Limb (tissue), 2 donors: Measurements from ENCODE around the gene PAQR4.

Experiments used
- DNase-seq, 2 donors: peaks; one replicate each; pipeline ENCODE4 v3.0.0-alpha.2; 2016; ENCODE audit errors: extremely low spot score in 2 of 2

The PAQR4 gene

DNA sequence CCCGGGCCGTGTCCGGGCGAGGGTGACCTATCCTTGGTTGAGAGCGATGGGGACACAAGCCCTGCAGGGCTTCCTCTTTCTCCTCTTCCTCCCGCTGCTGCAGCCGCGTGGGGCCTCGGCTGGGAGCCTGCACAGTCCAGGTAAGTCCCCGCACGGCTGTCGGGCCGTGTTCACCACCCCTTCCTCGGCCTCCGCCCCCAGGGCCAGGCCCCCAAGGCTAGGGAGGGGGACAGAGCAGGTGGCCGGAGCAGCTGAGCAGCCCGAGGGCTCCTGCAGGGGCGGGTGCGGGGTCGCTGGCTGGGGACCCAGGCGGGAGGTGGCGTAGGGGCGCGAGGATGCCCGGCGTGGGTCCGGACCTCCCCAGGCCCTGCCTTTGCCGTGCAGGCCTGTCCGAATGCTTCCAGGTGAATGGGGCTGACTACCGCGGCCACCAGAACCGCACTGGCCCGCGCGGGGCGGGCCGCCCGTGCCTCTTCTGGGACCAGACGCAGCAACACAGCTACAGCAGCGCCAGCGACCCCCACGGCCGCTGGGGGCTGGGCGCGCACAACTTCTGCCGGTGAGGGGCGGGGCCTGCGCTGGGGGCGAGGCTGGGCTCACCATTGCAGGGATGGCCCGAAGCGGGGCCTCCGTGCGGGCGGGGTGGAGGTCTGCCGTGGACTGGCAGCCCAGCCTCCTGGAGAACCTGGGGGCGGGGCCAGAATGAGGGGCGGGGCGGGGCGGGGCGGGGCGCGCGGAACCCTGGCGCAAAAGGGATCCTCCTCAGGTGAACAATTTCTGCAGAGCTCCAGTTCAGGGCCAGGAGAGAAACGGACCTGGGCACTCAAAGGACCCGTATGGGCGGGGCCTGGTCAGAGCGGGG lies 4.4 kb upstream of the PAQR4 start:
- peak in 1 of 2 donors; percentile 81 for DNase-seq

- peak in 1 of 2 donors; percentile 32 for DNase-seq
Measured at GRCh38 chr16:2966043-2966807, 2.9 kb upstream of the PAQR4 start.

GRCh38 chr16:2966808-2967191 lies 2.3 kb upstream of the PAQR4 start:
- DNase-seq: peak in 1 of 2 donors; percentile 48

GRCh38 chr16:2967211-2967631 lies 1.9 kb upstream of the PAQR4 start:
- peak in 1 of 2 donors; percentile 38 for DNase-seq

GRCh38 chr16:2967721-2968161 lies 1.4 kb upstream of the PAQR4 start:
- peak in 1 of 2 donors; percentile 34 for DNase-seq

DNA sequence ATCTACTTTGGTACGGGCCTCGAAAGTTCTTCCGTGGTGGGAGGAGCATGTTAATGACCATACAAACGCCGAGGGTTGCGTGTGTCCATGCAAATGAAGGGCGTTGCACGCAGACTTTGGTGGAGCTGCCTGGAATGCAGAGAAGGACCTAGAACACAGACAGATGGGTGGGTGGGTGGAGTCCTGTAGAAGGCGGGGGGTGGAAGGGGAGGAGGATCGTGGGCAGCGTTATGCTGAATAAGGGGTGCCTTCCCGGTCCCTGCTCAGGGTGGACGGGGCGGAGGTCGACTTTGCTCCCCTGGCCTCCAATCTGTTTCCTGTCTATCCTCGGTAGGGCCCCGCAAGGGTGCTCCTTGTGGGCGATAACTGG lies 795 bp upstream of the PAQR4 start:
- no peak for DNase-seq

GRCh38 chr16:2969545-2970521 lies 685 bp downstream of the PAQR4 start:
- no peak for DNase-seq

DNA sequence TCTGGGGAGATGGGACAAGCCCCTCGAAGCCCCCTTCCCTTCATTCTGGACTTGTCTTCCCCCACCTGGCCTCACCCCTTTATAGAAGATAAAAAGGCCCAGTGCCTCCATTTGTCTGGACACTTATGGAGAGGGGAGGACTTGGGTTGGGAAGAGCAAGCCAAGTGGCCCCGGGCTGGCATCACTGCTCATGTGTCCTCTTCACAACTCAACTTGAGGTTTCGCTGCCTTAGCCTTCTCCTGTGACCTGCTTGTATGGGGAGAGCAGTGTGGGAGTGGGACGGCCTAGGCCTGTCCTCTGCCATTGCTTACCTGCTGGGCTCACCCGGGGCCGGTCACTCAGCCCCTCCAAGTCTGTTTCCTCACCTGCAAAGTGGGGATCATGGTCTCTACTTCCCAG lies 1.4 kb downstream of the PAQR4 start:
- DNase-seq: no peak

GRCh38 chr16:2971134-2971984 lies 2.2 kb downstream of the PAQR4 start:
- DNase-seq: no peak

- DNase-seq: no peak
Measured at GRCh38 chr16:2971985-2972784, 3.0 kb downstream of the PAQR4 start.

GRCh38 chr16:2973093-2973492 lies 3.9 kb downstream of the PAQR4 start:
- DNase-seq: no peak

DNA sequence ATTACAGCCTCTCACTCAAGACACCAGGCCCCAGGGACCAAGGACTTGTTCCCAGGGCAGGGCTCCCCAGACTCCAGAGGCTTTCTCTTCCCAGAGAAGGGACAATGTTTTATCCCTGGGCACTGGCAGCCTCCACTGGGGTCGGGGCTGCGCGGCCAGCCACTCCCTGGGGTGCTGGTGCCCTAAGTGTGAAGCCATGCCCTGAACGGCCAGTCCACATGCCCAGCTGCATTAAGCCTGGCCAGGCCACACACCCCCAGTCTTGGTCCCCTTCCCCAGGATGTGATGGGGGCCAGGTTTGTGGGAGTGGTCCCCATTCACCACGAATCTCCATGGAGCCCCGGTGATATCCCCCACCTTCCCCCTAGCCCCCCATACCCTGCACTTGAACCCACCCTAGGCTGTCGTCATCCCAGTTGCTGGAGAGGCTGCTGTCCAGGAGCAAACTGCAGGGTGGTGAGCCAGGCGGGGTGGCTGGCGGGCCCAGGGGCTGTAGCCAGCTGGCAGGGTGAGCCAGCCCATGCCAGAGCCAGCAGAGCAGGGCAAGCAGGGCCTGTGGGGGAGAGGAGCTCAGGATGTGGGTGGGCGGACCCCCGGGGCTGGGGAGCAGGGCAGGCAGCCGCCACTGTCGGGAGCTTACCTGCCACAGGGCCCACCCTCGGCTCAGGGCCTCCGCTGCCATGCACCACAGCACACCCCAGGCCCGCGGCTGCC lies 4.6 kb downstream of the PAQR4 start:
- DNase-seq: no peak

- DNase-seq: no peak
Measured at GRCh38 chr16:2974319-2975056, 5.3 kb downstream of the PAQR4 start.

GRCh38 chr16:2975161-2975795 lies 6.1 kb downstream of the PAQR4 start:
- no peak for DNase-seq

DNA sequence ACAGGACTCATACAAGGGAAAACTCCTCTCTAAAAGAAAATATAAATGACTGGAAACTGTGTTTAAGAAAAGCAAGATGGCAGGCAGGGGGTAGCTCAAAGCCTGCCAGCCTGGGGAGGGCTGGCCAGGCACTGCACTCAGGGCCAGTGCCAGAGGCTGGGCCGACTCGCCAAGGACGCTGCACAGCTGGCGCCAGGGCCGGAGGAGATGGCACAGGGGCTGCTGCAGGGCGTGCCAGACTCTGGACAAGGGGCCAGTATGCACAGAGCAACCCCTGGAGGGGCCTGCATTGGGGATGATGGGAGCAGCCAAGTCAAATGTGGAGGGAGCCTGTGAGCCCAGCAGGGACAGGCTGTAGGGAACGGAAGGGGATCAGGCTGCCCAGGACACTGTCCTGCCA lies 7.1 kb downstream of the PAQR4 start:
- no peak for DNase-seq

GRCh38 chr16:2976673-2977072 lies 7.5 kb downstream of the PAQR4 start:
- no peak for DNase-seq

- DNase-seq: no peak
Measured at GRCh38 chr16:2977440-2977839, 8.3 kb downstream of the PAQR4 start.
